Naive thymus-derived CD4-positive, alpha-beta T cell (primary cell): ENCODE data around the gene CHD9. TPM values are rescaled to one million over a fixed set of nuclear protein-coding genes. Genes with fewer than 3 reads are reported as not detected.
A peak's percentile ranks its signal among the peaks of the same experiment; 100 is the strongest.
"Not testable (repeated sequence)": the region's sequence is repeated elsewhere in the genome, so short reads cannot be mapped to it uniquely, and the experiment has no call there.

Experiments used
- ATAC-seq: fragments of 150-1000 bp; cut with Tn5 transposase; 2 replicates; pipeline ENCODE4 v1.10.0; 2021; ENCODE audit warnings: mild to moderate bottlenecking, moderate library complexity
- CTCF ChIA-PET: fragments of 350-600 bp; sonication (Branson Sonifier 250); formaldehyde crosslinking; loops from one replicate; lab custom pipeline; 2021; ENCODE audit warnings: antibody characterized with exemption; lab: Charles Lee
- POLR2A ChIA-PET: fragments of 350-600 bp; sonication (Branson Sonifier 250); formaldehyde crosslinking; loops from one replicate; lab custom pipeline; 2021; ENCODE audit warnings: antibody characterized with exemption, inconsistent platforms; lab: Charles Lee
- DNase-seq, 9 donors: peaks; one replicate each; pipeline versions ENCODE4 v3.0.0 to v3.0.0-alpha.2; 2020 to 2022; ENCODE audit warnings: mixed read lengths in 1 of 9
- H3K27ac ChIP-seq: one replicate; pipeline ENCODE4 v1.7.0; 2013; ENCODE audit warnings: mild to moderate bottlenecking, low read depth, low read length, moderate library complexity
- H3K27me3 ChIP-seq, 2 donors: one replicate each; pipeline ENCODE4 v1.7.0; 2013; ENCODE audit warnings: low read length in 2 of 2, mild to moderate bottlenecking in 2 of 2, moderate library complexity in 2 of 2; ENCODE audit not compliant: control insufficient read depth in 2 of 2, insufficient read depth in 2 of 2
- H3K36me3 ChIP-seq, 3 experiments: 1 replicate in 2 of 3; 2 replicates in 1 of 3; pipeline ENCODE4 v1.7.0; 2013; ENCODE audit warnings: low read length in 3 of 3, mild to moderate bottlenecking in 3 of 3, moderate library complexity in 1 of 3; ENCODE audit not compliant: insufficient read depth in 3 of 3, control insufficient read depth in 2 of 3
- H3K4me1 ChIP-seq, 2 donors: one replicate each; pipeline ENCODE4 v1.7.0; 2013; ENCODE audit warnings: low read length in 2 of 2, mild to moderate bottlenecking in 2 of 2, moderate library complexity in 1 of 2; ENCODE audit not compliant: control insufficient read depth in 2 of 2, insufficient read depth in 2 of 2
- H3K4me3 ChIP-seq: 2 replicates; pipeline ENCODE4 v1.7.0; 2013; ENCODE audit warnings: mild to moderate bottlenecking, low read length
- H3K9me3 ChIP-seq, 3 experiments: 1 replicate in 2 of 3; 2 replicates in 1 of 3; pipeline ENCODE4 v1.7.0; 2013; ENCODE audit warnings: low read length in 3 of 3; ENCODE audit not compliant: control insufficient read depth in 2 of 3
- H3K27ac Mint-ChIP-seq, 9 donors: one replicate each; pipeline ENCODE4 v1.8.0; 2020 to 2022; ENCODE audit warnings: mixed read lengths in 9 of 9, mild to moderate bottlenecking in 8 of 9, moderate library complexity in 5 of 9, inconsistent platforms in 2 of 9
- H3K27me3 Mint-ChIP-seq, 5 donors: one replicate each; pipeline ENCODE4 v1.8.0; 2021 to 2022; ENCODE audit warnings: mixed read lengths in 5 of 5, mild to moderate bottlenecking in 1 of 5
- H3K36me3 Mint-ChIP-seq, 5 donors: one replicate each; pipeline ENCODE4 v1.8.0; 2020 to 2022; ENCODE audit warnings: mixed read lengths in 5 of 5, mild to moderate bottlenecking in 3 of 5, inconsistent platforms in 1 of 5
- H3K4me1 Mint-ChIP-seq, 7 donors: one replicate each; pipeline ENCODE4 v1.8.0; 2020 to 2022; ENCODE audit warnings: mixed read lengths in 7 of 7, mild to moderate bottlenecking in 3 of 7, inconsistent platforms in 1 of 7
- H3K4me3 Mint-ChIP-seq, 10 donors: one replicate each; pipeline ENCODE4 v1.8.0; 2020 to 2022; ENCODE audit warnings: mild to moderate bottlenecking in 10 of 10, mixed read lengths in 10 of 10, moderate library complexity in 6 of 10, inconsistent platforms in 2 of 10
- H3K9me3 Mint-ChIP-seq, 11 donors: one replicate each; pipeline ENCODE4 v1.8.0; 2020 to 2022; ENCODE audit warnings: mixed read lengths in 11 of 11, mild to moderate bottlenecking in 4 of 11, inconsistent platforms in 1 of 11, moderate library complexity in 1 of 11
- intact Hi-C, 2 donors: fragments of 100-400 bp; cut with micrococcal nuclease; formaldehyde crosslinking; loops; one replicate each; pipeline ENCODE4 v1.15.1; 2023
- polyA plus RNA-seq, 2 donors: library from polyadenylated mRNA; unstranded; fragments of 300-500 nt; fragmentation: Illumina TruSeq; gene quantifications; one replicate each; pipeline ENCODE4 v1.2.3, GENCODE V29; 2021
- total RNA-seq, 6 experiments: library from RNA in 5 of 6; stranded (reverse) in 5 of 6; gene quantifications; 1 replicate in 5 of 6; 2 replicates in 1 of 6; pipeline ENCODE4 v1.2.3 and lab custom pipeline; 2021 to 2026

CHD9 gene
- total and polyA plus RNA-seq, 7 experiments from 2014 or later = 23.8 to 46.4 (median 30.6) TPM

DNA sequence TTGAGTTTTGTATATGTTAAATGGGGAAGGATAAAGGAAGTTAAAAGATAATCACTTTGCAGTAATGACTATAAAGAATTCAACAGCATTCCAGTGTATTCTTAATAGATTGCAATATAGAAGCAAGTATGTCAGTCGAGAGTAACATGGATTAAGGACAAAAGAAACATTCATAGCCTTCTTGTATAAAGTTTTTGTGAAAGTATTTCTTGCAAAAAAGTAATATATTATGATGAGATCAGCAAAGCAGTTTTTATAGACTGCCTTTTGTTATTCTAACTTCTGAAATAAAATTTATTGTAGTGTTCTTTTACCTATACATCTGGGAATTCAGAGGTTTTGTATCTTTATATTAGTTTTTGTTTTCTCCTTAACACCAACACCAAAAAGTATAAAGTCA lies 194.5 kb downstream of the CHD9 start:
- no peaks in the 10 kb centered on the region for H3K27me3 ChIP-seq
- peaks cover 4 to 48% (median 44%) of the 10 kb centered on the region in 5 donors for H3K36me3 Mint-ChIP-seq
- POLR2A ChIA-PET = no interaction called here
- peaks cover 0 to 3% (median 0%) of the 10 kb centered on the region in 11 donors for H3K9me3 Mint-ChIP-seq
- H3K4me1 Mint-ChIP-seq = no peaks in the 10 kb centered on the region
- no peaks in the 10 kb centered on the region for H3K9me3 ChIP-seq
- no peak overlapping the region for H3K27ac Mint-ChIP-seq
- intact Hi-C loops = no loop called here
- ATAC-seq (no peak), DNase-seq (no peak)
- peaks cover 0 to 23% (median 0%) of the 10 kb centered on the region in 3 experiments for H3K36me3 ChIP-seq
- CTCF ChIA-PET = no interaction called here
- no peak overlapping the region for H3K27ac ChIP-seq
- no peak overlapping the region for H3K4me3 Mint-ChIP-seq
- no peaks in the 10 kb centered on the region for H3K4me1 ChIP-seq
- H3K27me3 Mint-ChIP-seq = no peaks in the 10 kb centered on the region
- no peak overlapping the region for H3K4me3 ChIP-seq

- no peak overlapping the region for H3K4me3 ChIP-seq
- Mint-ChIP-seq H3K4me3 (no peak overlapping the region), H3K27me3 (no peaks in the 10 kb centered on the region), H3K36me3 (peaks cover 17 to 65% (median 51%) of the 10 kb centered on the region in 5 donors), H3K27ac (no peak overlapping the region), H3K9me3 (peaks cover 0 to 8% (median under 1%) of the 10 kb centered on the region in 11 donors), H3K4me1 (no peaks in the 10 kb centered on the region)
- no peak overlapping the region for H3K27ac ChIP-seq
- CTCF ChIA-PET = no interaction called here
- POLR2A ChIA-PET = no interaction called here
- H3K4me1 ChIP-seq = no peaks in the 10 kb centered on the region
- intact Hi-C loops = no loop called here
- peaks cover 0 to 15% (median 4%) of the 10 kb centered on the region in 3 experiments for H3K36me3 ChIP-seq
- H3K9me3 ChIP-seq = peaks cover 0 to 4% (median 0%) of the 10 kb centered on the region in 3 experiments
- H3K27me3 ChIP-seq = no peaks in the 10 kb centered on the region
- no peak for DNase-seq
- no peak for ATAC-seq
These were observed 202.2 kb downstream of the CHD9 start for GRCh38 chr16:53257001-53257400.

GRCh38 chr16:53258809-53259208 lies 204.0 kb downstream of the CHD9 start:
- Histone ChIP-seq H3K27ac (no peak overlapping the region), H3K27me3 (no peaks in the 10 kb centered on the region), H3K9me3 (peaks cover 0 to 4% (median 0%) of the 10 kb centered on the region in 3 experiments), H3K4me1 (no peaks in the 10 kb centered on the region), H3K4me3 (no peak overlapping the region), H3K36me3 (peaks cover 0 to 15% (median 10%) of the 10 kb centered on the region in 3 experiments)
- no peak overlapping the region for H3K4me3 Mint-ChIP-seq
- H3K4me1 Mint-ChIP-seq = no peaks in the 10 kb centered on the region
- peaks cover 18 to 64% (median 47%) of the 10 kb centered on the region in 5 donors for H3K36me3 Mint-ChIP-seq
- no peak overlapping the region for H3K27ac Mint-ChIP-seq
- POLR2A ChIA-PET = no interaction called here
- CTCF ChIA-PET = no interaction called here
- intact Hi-C loops = no loop called here
- no peaks in the 10 kb centered on the region for H3K27me3 Mint-ChIP-seq
- DNase-seq (no peak), ATAC-seq (no peak)
- peaks cover 0 to 8% (median 0%) of the 10 kb centered on the region in 11 donors for H3K9me3 Mint-ChIP-seq

DNA sequence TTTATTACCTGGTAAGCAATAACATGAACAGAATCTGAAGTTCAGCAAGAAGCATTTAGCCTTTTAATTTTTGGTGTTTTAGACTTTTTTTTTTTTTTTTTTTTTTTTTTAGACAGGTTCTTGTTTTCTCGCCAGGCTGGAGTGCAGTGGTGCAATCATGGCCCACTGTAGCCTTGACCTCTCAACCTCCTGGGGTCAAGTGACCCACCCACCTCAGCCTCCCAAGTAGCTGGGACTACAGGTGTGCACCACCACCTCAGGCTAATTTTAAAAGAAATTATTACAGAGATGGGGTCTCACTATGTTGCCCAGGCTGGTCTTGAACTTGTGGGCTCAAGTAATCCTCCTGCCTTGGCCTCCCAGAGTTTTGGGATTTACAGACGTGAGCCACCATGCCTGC lies 206.5 kb downstream of the CHD9 start:
- no peaks in the 10 kb centered on the region for H3K27me3 ChIP-seq
- H3K4me3 ChIP-seq = no peak overlapping the region
- no peak for DNase-seq
- no peak overlapping the region for H3K27ac Mint-ChIP-seq
- ChIA-PET CTCF (no interaction called here), POLR2A (no interaction called here)
- no peak overlapping the region for H3K4me3 Mint-ChIP-seq
- H3K4me1 Mint-ChIP-seq = no peaks in the 10 kb centered on the region
- intact Hi-C loops = loop anchor here in 1 of 2 donors (10.0 kb wide), 1 partner anchor 254 kb away; no protein-coding TSS in a partner anchor
- H3K36me3 ChIP-seq = peaks cover 0 to 8% (median 6%) of the 10 kb centered on the region in 3 experiments
- ATAC-seq = no peak
- H3K9me3 Mint-ChIP-seq = peaks cover 0 to 8% (median 0%) of the 10 kb centered on the region in 11 donors
- H3K4me1 ChIP-seq = no peaks in the 10 kb centered on the region
- H3K27me3 Mint-ChIP-seq = no peaks in the 10 kb centered on the region
- H3K9me3 ChIP-seq = peaks cover 0 to 4% (median 0%) of the 10 kb centered on the region in 3 experiments
- no peak overlapping the region for H3K27ac ChIP-seq
- peaks cover 18 to 58% (median 41%) of the 10 kb centered on the region in 5 donors for H3K36me3 Mint-ChIP-seq

DNA sequence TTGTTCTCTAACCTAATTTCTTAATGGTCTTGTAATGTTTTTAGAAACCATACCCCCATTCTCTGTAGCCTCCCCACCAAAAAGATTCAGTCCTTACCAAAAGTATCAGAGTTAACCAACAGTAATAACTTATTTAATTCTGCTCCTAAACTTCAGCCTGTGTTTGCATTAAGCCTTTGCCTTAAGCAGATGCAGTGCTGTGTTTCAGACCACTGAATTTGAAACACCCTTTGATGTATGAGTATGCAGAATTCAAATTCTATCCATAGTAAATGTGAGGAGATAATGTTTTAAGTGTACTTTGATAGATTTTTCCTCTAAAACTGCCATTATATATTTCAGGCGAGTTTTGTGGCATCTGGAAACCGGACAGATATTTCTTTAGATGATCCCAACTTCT lies 207.9 kb downstream of the CHD9 start:
- intact Hi-C loops = loop anchor here in 1 of 2 donors (10.0 kb wide), 1 partner anchor 252 kb away; no protein-coding TSS in a partner anchor
- no peaks in the 10 kb centered on the region for H3K27me3 ChIP-seq
- Mint-ChIP-seq H3K4me1 (no peaks in the 10 kb centered on the region), H3K9me3 (peaks cover 0 to 8% (median 0%) of the 10 kb centered on the region in 11 donors), H3K4me3 (no peak overlapping the region), H3K36me3 (peaks cover 12 to 47% (median 29%) of the 10 kb centered on the region in 5 donors), H3K27ac (no peak overlapping the region), H3K27me3 (no peaks in the 10 kb centered on the region)
- H3K36me3 ChIP-seq = peaks cover 0 to 8% (median 6%) of the 10 kb centered on the region in 3 experiments
- ATAC-seq (no peak), DNase-seq (no peak)
- H3K4me1 ChIP-seq = no peaks in the 10 kb centered on the region
- H3K9me3 ChIP-seq = peaks cover 0 to 4% (median 0%) of the 10 kb centered on the region in 3 experiments
- H3K4me3 ChIP-seq = no peak overlapping the region
- ChIA-PET CTCF (no interaction called here), POLR2A (no interaction called here)
- no peak overlapping the region for H3K27ac ChIP-seq

- no peaks in the 10 kb centered on the region for H3K9me3 Mint-ChIP-seq
- H3K4me3 Mint-ChIP-seq = no peak overlapping the region
- ChIA-PET POLR2A (no interaction called here), CTCF (no interaction called here)
- H3K9me3 ChIP-seq = no peaks in the 10 kb centered on the region
- peak overlapping the region in 1 of 9 donors; percentile 10 for H3K27ac Mint-ChIP-seq
- H3K27ac ChIP-seq = no peak overlapping the region
- H3K4me1 ChIP-seq = no peaks in the 10 kb centered on the region
- ATAC-seq (no peak), DNase-seq (no peak)
- H3K36me3 ChIP-seq = peaks cover 0 to 6% (median 0%) of the 10 kb centered on the region in 3 experiments
- no peak overlapping the region for H3K4me3 ChIP-seq
- H3K36me3 Mint-ChIP-seq = peaks cover 2 to 38% (median 11%) of the 10 kb centered on the region in 5 donors
- no peaks in the 10 kb centered on the region for H3K4me1 Mint-ChIP-seq
- H3K27me3 ChIP-seq = no peaks in the 10 kb centered on the region
- H3K27me3 Mint-ChIP-seq = no peaks in the 10 kb centered on the region
- intact Hi-C loops = loop anchor here in 1 of 2 donors (10.0 kb wide), 1 partner anchor 249 kb away; no protein-coding TSS in a partner anchor
These were observed 211.4 kb downstream of the CHD9 start for GRCh38 chr16:53266156-53266555.

DNA sequence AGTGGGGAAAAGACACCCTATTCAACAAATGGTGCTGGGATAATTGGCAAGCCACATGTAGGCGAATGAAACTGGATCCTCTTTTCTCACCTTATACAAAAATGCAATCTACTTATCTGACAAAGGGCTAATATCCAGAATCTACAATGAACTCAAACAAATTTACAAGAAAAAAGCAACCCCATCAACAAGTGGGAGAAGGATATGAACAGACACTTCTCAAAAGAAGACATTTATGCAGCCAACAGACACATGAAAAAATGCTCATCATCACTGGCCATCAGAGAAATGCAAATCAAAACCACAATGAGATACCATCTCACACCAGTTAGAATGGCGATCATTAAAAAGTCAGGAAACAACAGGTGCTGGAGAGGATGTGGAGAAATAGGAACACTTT lies 223.7 kb downstream of the CHD9 start:
- not testable (repeated sequence) for ATAC-seq, H3K4me1 Mint-ChIP-seq
- peaks cover 0 to 21% (median 8%) of the 10 kb centered on the region in 3 experiments for H3K36me3 ChIP-seq

More for the DNA sequence above, 223.7 kb downstream of the CHD9 start:
- CTCF ChIA-PET, intact Hi-C loops, H3K27ac ChIP-seq, H3K27me3 Mint-ChIP-seq, DNase-seq, H3K4me1 ChIP-seq, H3K27ac Mint-ChIP-seq, H3K4me3 Mint-ChIP-seq, H3K27me3 ChIP-seq, POLR2A ChIA-PET, H3K9me3 ChIP-seq, H3K4me3 ChIP-seq, H3K9me3 Mint-ChIP-seq: not testable (repeated sequence)
- peaks cover 5 to 13% (median 8%) of the 10 kb centered on the region in 5 donors for H3K36me3 Mint-ChIP-seq
